ENCODE measurements around the gene LIPH. TPM values are rescaled to one million over a fixed set of nuclear protein-coding genes. Genes with fewer than 3 reads are reported as not detected.

Gene LIPH
- total and polyA plus RNA-seq, 10 of the 15 experiments (the other 5 are each of a cell fraction or from before 2014, with no cell fraction given) = 2.2 to 11.1 (median 5.4) TPM

DNA sequence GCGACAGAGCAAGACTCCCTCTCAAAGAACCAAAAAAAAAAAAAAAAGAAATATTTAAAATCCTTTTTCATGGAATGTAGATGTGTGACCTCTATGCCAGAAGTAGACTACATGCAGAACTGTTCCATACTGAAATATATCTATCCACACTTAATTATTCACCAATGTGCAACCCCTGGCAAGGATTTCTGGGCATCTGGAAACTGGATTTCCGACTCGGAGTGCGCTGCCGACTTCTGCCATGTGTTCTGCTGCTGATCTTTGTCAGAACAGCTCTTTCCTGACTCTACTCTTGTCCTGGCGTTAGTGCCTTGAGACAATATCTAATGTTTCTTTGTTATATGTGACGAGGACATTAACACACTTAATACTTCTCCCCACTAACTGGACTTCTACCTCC is 11.7 kb downstream of the LIPH start:
- ChIA-PET RAD21 (ENCODE audit: unreplicated experiment) (no interaction called here), CTCF (no interaction called here), POLR2A (interaction anchor here (0.7 to 1.2 kb wide), 2 partner anchors 15 to 566 kb away, joined by 3 to 5 read pairs; no protein-coding TSS in a partner anchor), SMC1A (ENCODE audit: uncharacterized antibody, unreplicated experiment) (no interaction called here)
- Histone ChIP-seq H3K4me1 (ENCODE audit: control insufficient read depth, insufficient read depth, low read length) (peaks cover 12% of the 10 kb centered on the region), H3K79me2 (ENCODE audit: control insufficient read depth, insufficient read depth, low read length) (no peaks in the 10 kb centered on the region), H3K9ac (ENCODE audit: control insufficient read depth, insufficient read depth, low read length) (no peak overlapping the region), H4K20me1 (ENCODE audit: control insufficient read depth, insufficient read depth) (no peaks in the 10 kb centered on the region), H3K4me2 (ENCODE audit: control insufficient read depth, insufficient read depth) (no peak overlapping the region), H3K27ac (ENCODE audit: control insufficient read depth, insufficient read depth) (no peak overlapping the region), H3K4me3 (no peak overlapping the region), H3K27me3 (replicated peaks in 1 of 2; ENCODE audit: control insufficient read depth in 2 of 2, insufficient read depth in 2 of 2, low read length in 1 of 2) (no peaks in the 10 kb centered on the region), H3K9me3 (replicated peaks; ENCODE audit: control insufficient read depth, insufficient read depth, low read length) (no peaks in the 10 kb centered on the region), H3K36me3 (ENCODE audit: control insufficient read depth in 2 of 2, insufficient read depth in 2 of 2, low read length in 1 of 2) (no peaks in the 10 kb centered on the region), H2AFZ (ENCODE audit: control insufficient read depth, low read depth, low read length) (no peak overlapping the region)
- no peak for ATAC-seq
- in situ Hi-C loops (cut with MboI) = no loop called here
- BruUV-seq (replicated peaks) = no TSS peak
- TF ChIP-seq SUPT20H (IDR thresholded peaks at IDR 0.05; ENCODE audit: borderline replicate concordance, control insufficient read depth, low read depth, low read length) (no peak), TAF1 (IDR thresholded peaks at IDR 0.05; ENCODE audit: borderline replicate concordance, low read depth, low read length) (no peak), DPF2 (IDR thresholded peaks at IDR 0.05) (no peak), POLR2A (IDR thresholded peaks at IDR 0.05; ENCODE audit: low read depth, low read length) (no peak), ZBTB40 (IDR thresholded peaks at IDR 0.05; ENCODE audit: borderline replicate concordance) (no peak), BRCA1 (IDR thresholded peaks at IDR 0.05; ENCODE audit: low read depth, low read length) (no peak), POU2F2 (IDR thresholded peaks at IDR 0.05; ENCODE audit: borderline replicate concordance, low read depth, low read length) (no peak), CTCF (IDR thresholded peaks at IDR 0.05 in 2 of 3, conservative IDR thresholded peaks at IDR 0.05 in 1 of 3; ENCODE audit: control insufficient read depth in 2 of 3, extremely low read depth in 1 of 3, insufficient read depth in 1 of 3, low read depth in 3 of 3, low read length in 3 of 3) (no peak), PRDM15 (CRISPR knock-in tag; IDR thresholded peaks at IDR 0.05) (no peak)
- DNase-seq (ENCODE audit: low read depth, low spot score) = no peak
- no peak for FAIRE-seq
- 91% methylated on average over 7 of the region's 7 CpGs for WGBS (ENCODE audit: insufficient coverage, insufficient replicate concordance, low lambda C conversion rate, missing lambda C conversion rate)
- intact Hi-C loops (cut with micrococcal nuclease; ENCODE audit: unreplicated experiment) = no loop called here

Data from GM12878 (cell line).